ENCODE results near the gene USP30.
"Not testable (repeated sequence)": the region's sequence is repeated elsewhere in the genome, so short reads cannot be mapped to it uniquely, and the experiment has no call there.

The USP30 gene

GRCh38 chr12:109036975-109037374 lies 15.4 kb upstream of the USP30 start:
- no peak for TF ChIP-seq ZNF274 (IDR thresholded peaks at IDR 0.05; ENCODE audit: low read depth, low read length)
- no peak for TF ChIP-seq SUZ12 (IDR thresholded peaks at IDR 0.05; ENCODE audit: extremely low read depth, insufficient read depth, insufficient read length)
- no peak for TF ChIP-seq YY1 (IDR thresholded peaks at IDR 0.05; ENCODE audit: insufficient read depth, insufficient read length)
- DNase-seq (ENCODE audit: low read depth, low spot score), result no peak
- Histone ChIP-seq H3K4me1 (ENCODE audit: insufficient read depth, insufficient read length) (no peaks in the 10 kb centered on the region), H3K9ac (ENCODE audit: insufficient read length, low read depth) (no peak overlapping the region), H3K27me3 (ENCODE audit: insufficient read depth, insufficient read length) (no peaks in the 10 kb centered on the region), H3K36me3 (ENCODE audit: insufficient read depth, insufficient read length, low read length) (no peaks in the 10 kb centered on the region), H3K9me3 (ENCODE audit: insufficient read depth, low read length) (peaks cover 5% of the 10 kb centered on the region; the same call in 1 of the 2 replicates), H3K4me3 (ENCODE audit: insufficient read length, low read depth) (no peak overlapping the region)

- Histone ChIP-seq H3K9me3 (ENCODE audit: insufficient read depth, low read length) (peaks cover 5% of the 10 kb centered on the region; the same call in 1 of the 2 replicates), H3K4me1 (ENCODE audit: insufficient read depth, insufficient read length) (no peaks in the 10 kb centered on the region), H3K9ac (ENCODE audit: insufficient read length, low read depth) (no peak overlapping the region), H3K4me3 (ENCODE audit: insufficient read length, low read depth) (no peak overlapping the region), H3K36me3 (ENCODE audit: insufficient read depth, insufficient read length, low read length) (no peaks in the 10 kb centered on the region), H3K27me3 (ENCODE audit: insufficient read depth, insufficient read length) (no peaks in the 10 kb centered on the region)
- TF ChIP-seq YY1 (IDR thresholded peaks at IDR 0.05; ENCODE audit: insufficient read depth, insufficient read length), result no peak
- TF ChIP-seq ZNF274 (IDR thresholded peaks at IDR 0.05; ENCODE audit: low read depth, low read length), result no peak
- TF ChIP-seq SUZ12 (IDR thresholded peaks at IDR 0.05; ENCODE audit: extremely low read depth, insufficient read depth, insufficient read length), result no peak
- no peak for DNase-seq (ENCODE audit: low read depth, low spot score)
Observed at GRCh38 chr12:109044241-109044640, 8.1 kb upstream of the USP30 start.

- no peak overlapping the region for H3K9ac ChIP-seq (ENCODE audit: insufficient read length, low read depth)
- no peak overlapping the region for H3K4me3 ChIP-seq (ENCODE audit: insufficient read length, low read depth)
- H3K27me3 ChIP-seq (ENCODE audit: insufficient read depth, insufficient read length), result no peaks in the 10 kb centered on the region
- H3K36me3 ChIP-seq (ENCODE audit: insufficient read depth, insufficient read length, low read length), result no peaks in the 10 kb centered on the region
- H3K4me1 ChIP-seq (ENCODE audit: insufficient read depth, insufficient read length), result no peaks in the 10 kb centered on the region
- no peak for TF ChIP-seq YY1 (IDR thresholded peaks at IDR 0.05; ENCODE audit: insufficient read depth, insufficient read length)
- TF ChIP-seq SUZ12 (IDR thresholded peaks at IDR 0.05; ENCODE audit: extremely low read depth, insufficient read depth, insufficient read length), result no peak
- TF ChIP-seq ZNF274 (IDR thresholded peaks at IDR 0.05; ENCODE audit: low read depth, low read length), result no peak
- DNase-seq (ENCODE audit: low read depth, low spot score), result no peak
- no peaks in the 10 kb centered on the region for H3K9me3 ChIP-seq (ENCODE audit: insufficient read depth, low read length)
Observed at GRCh38 chr12:109047081-109047805, 5.1 kb upstream of the USP30 start.

GRCh38 chr12:109048706-109049105 lies 3.7 kb upstream of the USP30 start:
- not testable (repeated sequence) for H3K27me3 ChIP-seq (ENCODE audit: insufficient read depth, insufficient read length); H3K36me3 ChIP-seq (ENCODE audit: insufficient read depth, insufficient read length, low read length); H3K4me1 ChIP-seq (ENCODE audit: insufficient read depth, insufficient read length); DNase-seq (ENCODE audit: low read depth, low spot score); H3K9ac ChIP-seq (ENCODE audit: insufficient read length, low read depth); H3K9me3 ChIP-seq (ENCODE audit: insufficient read depth, low read length); H3K4me3 ChIP-seq (ENCODE audit: insufficient read length, low read depth)

GRCh38 chr12:109049794-109050193 lies 2.6 kb upstream of the USP30 start:
- not testable (repeated sequence) for H3K4me1 ChIP-seq (ENCODE audit: insufficient read depth, insufficient read length); H3K27me3 ChIP-seq (ENCODE audit: insufficient read depth, insufficient read length); H3K9me3 ChIP-seq (ENCODE audit: insufficient read depth, low read length); H3K9ac ChIP-seq (ENCODE audit: insufficient read length, low read depth); DNase-seq (ENCODE audit: low read depth, low spot score); H3K36me3 ChIP-seq (ENCODE audit: insufficient read depth, insufficient read length, low read length); H3K4me3 ChIP-seq (ENCODE audit: insufficient read length, low read depth)

- H3K27me3 ChIP-seq (ENCODE audit: insufficient read depth, insufficient read length), result no peaks in the 10 kb centered on the region
- no peak for DNase-seq (ENCODE audit: low read depth, low spot score)
- H3K9me3 ChIP-seq (ENCODE audit: insufficient read depth, low read length), result no peaks in the 10 kb centered on the region
- TF ChIP-seq ZNF274 (IDR thresholded peaks at IDR 0.05; ENCODE audit: low read depth, low read length) (no peak), SUZ12 (IDR thresholded peaks at IDR 0.05; ENCODE audit: extremely low read depth, insufficient read depth, insufficient read length) (no peak), YY1 (IDR thresholded peaks at IDR 0.05; ENCODE audit: insufficient read depth, insufficient read length) (no peak)
- no peaks in the 10 kb centered on the region for H3K36me3 ChIP-seq (ENCODE audit: insufficient read depth, insufficient read length, low read length)
- peak overlapping the region; percentile 85 for H3K4me3 ChIP-seq (ENCODE audit: insufficient read length, low read depth)
- peak overlapping the region; percentile 34 for H3K9ac ChIP-seq (ENCODE audit: insufficient read length, low read depth)
- H3K4me1 ChIP-seq (ENCODE audit: insufficient read depth, insufficient read length), result no peaks in the 10 kb centered on the region
Observed at GRCh38 chr12:109052097-109052413, 321 bp upstream of the USP30 start.

- H3K4me1 ChIP-seq (ENCODE audit: insufficient read depth, insufficient read length), result no peaks in the 10 kb centered on the region
- H3K4me3 ChIP-seq (ENCODE audit: insufficient read length, low read depth), result peak overlapping the region; percentile 85
- no peaks in the 10 kb centered on the region for H3K27me3 ChIP-seq (ENCODE audit: insufficient read depth, insufficient read length)
- H3K9ac ChIP-seq (ENCODE audit: insufficient read length, low read depth), result peak overlapping the region; percentile 79
- no peak for DNase-seq (ENCODE audit: low read depth, low spot score)
- H3K36me3 ChIP-seq (ENCODE audit: insufficient read depth, insufficient read length, low read length), result peaks cover 6% of the 10 kb centered on the region
- no peaks in the 10 kb centered on the region for H3K9me3 ChIP-seq (ENCODE audit: insufficient read depth, low read length)
- TF ChIP-seq ZNF274 (IDR thresholded peaks at IDR 0.05; ENCODE audit: low read depth, low read length) (no peak), SUZ12 (IDR thresholded peaks at IDR 0.05; ENCODE audit: extremely low read depth, insufficient read depth, insufficient read length) (no peak), YY1 (IDR thresholded peaks at IDR 0.05; ENCODE audit: insufficient read depth, insufficient read length) (no peak)
Observed at GRCh38 chr12:109053382-109054123, 1.2 kb downstream of the USP30 start.

GRCh38 chr12:109054124-109054513 lies 1.7 kb downstream of the USP30 start:
- H3K4me3 ChIP-seq (ENCODE audit: insufficient read length, low read depth); H3K9me3 ChIP-seq (ENCODE audit: insufficient read depth, low read length); H3K9ac ChIP-seq (ENCODE audit: insufficient read length, low read depth); H3K36me3 ChIP-seq (ENCODE audit: insufficient read depth, insufficient read length, low read length); H3K27me3 ChIP-seq (ENCODE audit: insufficient read depth, insufficient read length); DNase-seq (ENCODE audit: low read depth, low spot score); H3K4me1 ChIP-seq (ENCODE audit: insufficient read depth, insufficient read length): not testable (repeated sequence)

Measured in NT2/D1 (cell line).